ENCODE results near the gene FUT2. TPM values are rescaled to one million over a fixed set of nuclear protein-coding genes. Genes with fewer than 3 reads are reported as not detected.
A peak's percentile ranks its signal among the peaks of the same experiment; 100 is the strongest.

FUT2 gene
- total and polyA plus RNA-seq, 10 of the 15 experiments (the other 5 are each of a cell fraction or from before 2014, with no cell fraction given) = 0.02 to 0.13 (median 0.07) TPM; not detected in 7

DNA sequence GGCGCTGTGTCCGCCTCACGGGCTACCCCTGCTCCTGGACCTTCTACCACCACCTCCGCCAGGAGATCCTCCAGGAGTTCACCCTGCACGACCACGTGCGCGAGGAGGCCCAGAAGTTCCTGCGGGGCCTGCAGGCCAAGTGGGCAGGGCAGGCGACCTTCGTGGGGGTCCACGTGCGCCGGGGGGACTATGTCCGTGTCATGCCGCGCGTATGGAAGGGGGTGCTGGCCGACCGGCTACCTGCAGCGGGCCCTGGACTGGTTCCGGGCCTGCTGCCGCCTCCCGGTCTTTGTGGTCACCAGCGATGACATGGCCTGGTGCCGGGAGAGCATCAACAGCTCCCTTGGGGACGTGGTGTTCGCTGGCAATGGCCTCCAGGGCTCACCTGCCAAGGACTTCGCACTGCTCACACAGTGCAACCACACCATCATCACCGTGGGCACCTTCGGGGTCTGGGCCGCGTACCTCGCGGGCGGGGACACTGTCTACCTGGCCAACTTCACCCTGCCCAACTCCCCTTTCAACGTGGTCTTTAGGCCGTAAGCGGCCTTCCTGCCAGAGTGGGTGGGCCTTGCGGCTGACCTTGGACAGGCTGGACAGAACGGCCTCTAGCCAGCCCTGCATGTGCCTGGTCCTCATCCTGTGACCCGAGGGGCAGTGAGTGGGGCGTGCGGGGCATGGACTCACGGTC is 15.2 kb upstream of the FUT2 start:
- H3K4me2 ChIP-seq (ENCODE audit: control insufficient read depth, insufficient read depth) = no peak overlapping the region
- ATAC-seq (no peak), FAIRE-seq (no peak), DNase-seq (ENCODE audit: low read depth, low spot score) (no peak)
- H3K79me2 ChIP-seq (ENCODE audit: control insufficient read depth, insufficient read depth, low read length) = no peaks in the 10 kb centered on the region
- CTCF ChIA-PET = interaction anchor here (0.7 kb wide), 1 partner anchor 449 kb away, joined by 3 read pairs; no protein-coding TSS in a partner anchor
- TF ChIP-seq GATAD2B (conservative IDR thresholded peaks at IDR 0.05; ENCODE audit: low read depth) (peak; percentile 45; the same call in 1 of the 2 replicates), DPF2 (IDR thresholded peaks at IDR 0.05) (no peak; the same call in 1 of the 2 replicates)
- TF ChIP-seq, protein P1, sequence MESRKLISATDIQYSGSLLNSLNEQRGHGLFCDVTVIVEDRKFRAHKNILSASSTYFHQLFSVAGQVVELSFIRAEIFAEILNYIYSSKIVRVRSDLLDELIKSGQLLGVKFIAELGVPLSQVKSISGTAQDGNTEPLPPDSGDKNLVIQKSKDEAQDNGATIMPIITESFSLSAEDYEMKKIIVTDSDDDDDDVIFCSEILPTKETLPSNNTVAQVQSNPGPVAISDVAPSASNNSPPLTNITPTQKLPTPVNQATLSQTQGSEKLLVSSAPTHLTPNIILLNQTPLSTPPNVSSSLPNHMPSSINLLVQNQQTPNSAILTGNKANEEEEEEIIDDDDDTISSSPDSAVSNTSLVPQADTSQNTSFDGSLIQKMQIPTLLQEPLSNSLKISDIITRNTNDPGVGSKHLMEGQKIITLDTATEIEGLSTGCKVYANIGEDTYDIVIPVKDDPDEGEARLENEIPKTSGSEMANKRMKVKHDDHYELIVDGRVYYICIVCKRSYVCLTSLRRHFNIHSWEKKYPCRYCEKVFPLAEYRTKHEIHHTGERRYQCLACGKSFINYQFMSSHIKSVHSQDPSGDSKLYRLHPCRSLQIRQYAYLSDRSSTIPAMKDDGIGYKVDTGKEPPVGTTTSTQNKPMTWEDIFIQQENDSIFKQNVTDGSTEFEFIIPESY (IDR thresholded peaks at IDR 0.05) = peak; percentile 87; the same call in 1 of the 2 replicates
- SMC1A ChIA-PET (ENCODE audit: uncharacterized antibody, unreplicated experiment) = no interaction called here
- no peaks in the 10 kb centered on the region for H3K9me3 ChIP-seq (replicated peaks; ENCODE audit: control insufficient read depth, insufficient read depth, low read length)
- no peaks in the 10 kb centered on the region for H3K36me3 ChIP-seq (ENCODE audit: control insufficient read depth in 2 of 2, insufficient read depth in 2 of 2, low read length in 1 of 2)
- no peaks in the 10 kb centered on the region for H4K20me1 ChIP-seq (ENCODE audit: control insufficient read depth, insufficient read depth)
- no TSS peak for BruUV-seq (replicated peaks)
- in situ Hi-C loops (cut with MboI) (no loop called here), intact Hi-C loops (cut with micrococcal nuclease; ENCODE audit: unreplicated experiment) (no loop called here)
- no peak overlapping the region for H3K9ac ChIP-seq (ENCODE audit: control insufficient read depth, insufficient read depth, low read length)
- H3K4me1 ChIP-seq (ENCODE audit: control insufficient read depth, insufficient read depth, low read length) = peaks cover 3% of the 10 kb centered on the region; the same call in 1 of the 2 replicates
- RAD21 ChIA-PET (ENCODE audit: unreplicated experiment) = no interaction called here
- WGBS (ENCODE audit: insufficient coverage, insufficient replicate concordance, low lambda C conversion rate, missing lambda C conversion rate) = 73% methylated on average over 43 of the region's 45 CpGs
- POLR2A ChIA-PET = no interaction called here
- no peak overlapping the region for H3K4me3 ChIP-seq
- H3K27ac ChIP-seq (ENCODE audit: control insufficient read depth, insufficient read depth) = no peak overlapping the region
- H2AFZ ChIP-seq (ENCODE audit: control insufficient read depth, low read depth, low read length) = no peak overlapping the region
- H3K27me3 ChIP-seq (replicated peaks in 1 of 2; ENCODE audit: control insufficient read depth in 2 of 2, insufficient read depth in 2 of 2, low read length in 1 of 2) = peaks cover 0 to 2% of the 10 kb centered on the region in 2 experiments; a peak in 2 of 4 replicates

GRCh38 chr19:48681127-48681470 is 14.7 kb upstream of the FUT2 start:
- no peak for FAIRE-seq
- ChIA-PET SMC1A (ENCODE audit: uncharacterized antibody, unreplicated experiment) (no interaction called here), POLR2A (interaction anchor here (0.6 to 0.7 kb wide), 2 partner anchors 101 to 968 kb away, joined by 3 to 5 read pairs; no protein-coding TSS in a partner anchor)
- TF ChIP-seq GATAD2B (conservative IDR thresholded peaks at IDR 0.05; ENCODE audit: low read depth) (peak; percentile 47), EP300 (IDR thresholded peaks at IDR 0.05; ENCODE audit: borderline replicate concordance in 1 of 2, control insufficient read depth in 1 of 2, low read depth in 2 of 2, low read length in 2 of 2) (peak; percentile 37 to 42; a peak in 1 of 4 replicates), CBFB (IDR thresholded peaks at IDR 0.05; ENCODE audit: low read depth) (peak; percentile 54; the same call in 1 of the 2 replicates), IKZF2 (IDR thresholded peaks at IDR 0.05) (peak; percentile 71 to 76; a peak in 2 of 4 replicates), MTA2 (IDR thresholded peaks at IDR 0.05; ENCODE audit: low read depth) (peak; percentile 71; the same call in 1 of the 2 replicates), IKZF1 (conservative IDR thresholded peaks at IDR 0.05) (peak; percentile 94), NR2F1 (conservative IDR thresholded peaks at IDR 0.05) (0 out of 2 replicates have a peak, but pooled peaks have one; percentile 56), FOS (IDR thresholded peaks at IDR 0.05; ENCODE audit: borderline replicate concordance, extremely low read depth, insufficient read length) (no peak), TCF12 (IDR thresholded peaks at IDR 0.05; ENCODE audit: low read depth, low read length) (peak; percentile 73; the same call in 1 of the 2 replicates), JUNB (IDR thresholded peaks at IDR 0.05) (no peak), STAT1 (conservative IDR thresholded peaks at IDR 0.05) (no peak)
- TF ChIP-seq, protein P2, sequence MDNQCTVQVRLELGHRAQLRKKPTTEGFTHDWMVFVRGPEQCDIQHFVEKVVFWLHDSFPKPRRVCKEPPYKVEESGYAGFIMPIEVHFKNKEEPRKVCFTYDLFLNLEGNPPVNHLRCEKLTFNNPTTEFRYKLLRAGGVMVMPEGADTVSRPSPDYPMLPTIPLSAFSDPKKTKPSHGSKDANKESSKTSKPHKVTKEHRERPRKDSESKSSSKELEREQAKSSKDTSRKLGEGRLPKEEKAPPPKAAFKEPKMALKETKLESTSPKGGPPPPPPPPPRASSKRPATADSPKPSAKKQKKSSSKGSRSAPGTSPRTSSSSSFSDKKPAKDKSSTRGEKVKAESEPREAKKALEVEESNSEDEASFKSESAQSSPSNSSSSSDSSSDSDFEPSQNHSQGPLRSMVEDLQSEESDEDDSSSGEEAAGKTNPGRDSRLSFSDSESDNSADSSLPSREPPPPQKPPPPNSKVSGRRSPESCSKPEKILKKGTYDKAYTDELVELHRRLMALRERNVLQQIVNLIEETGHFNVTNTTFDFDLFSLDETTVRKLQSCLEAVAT (IDR thresholded peaks at IDR 0.05) = peak; percentile 72

More at GRCh38 chr19:48681127-48681470, 14.7 kb upstream of the FUT2 start:
- Histone ChIP-seq H3K4me1 (ENCODE audit: control insufficient read depth, insufficient read depth, low read length) (peaks cover 3% of the 10 kb centered on the region; the same call in 1 of the 2 replicates), H3K9ac (ENCODE audit: control insufficient read depth, insufficient read depth, low read length) (no peak overlapping the region), H3K36me3 (ENCODE audit: control insufficient read depth in 2 of 2, insufficient read depth in 2 of 2, low read length in 1 of 2) (no peaks in the 10 kb centered on the region), H2AFZ (ENCODE audit: control insufficient read depth, low read depth, low read length) (no peak overlapping the region), H3K4me3 (no peak overlapping the region), H3K27me3 (replicated peaks in 1 of 2; ENCODE audit: control insufficient read depth in 2 of 2, insufficient read depth in 2 of 2, low read length in 1 of 2) (peaks cover 0 to 2% of the 10 kb centered on the region in 2 experiments; a peak in 2 of 4 replicates), H4K20me1 (ENCODE audit: control insufficient read depth, insufficient read depth) (no peaks in the 10 kb centered on the region), H3K9me3 (replicated peaks; ENCODE audit: control insufficient read depth, insufficient read depth, low read length) (no peaks in the 10 kb centered on the region), H3K4me2 (ENCODE audit: control insufficient read depth, insufficient read depth) (no peak overlapping the region), H3K27ac (ENCODE audit: control insufficient read depth, insufficient read depth) (no peak overlapping the region), H3K79me2 (ENCODE audit: control insufficient read depth, insufficient read depth, low read length) (no peaks in the 10 kb centered on the region)
- ChIA-PET CTCF (interaction anchor here (0.7 kb wide), 1 partner anchor 448 kb away, joined by 3 read pairs; no protein-coding TSS in a partner anchor), RAD21 (ENCODE audit: unreplicated experiment) (no interaction called here)
- WGBS (ENCODE audit: insufficient coverage, insufficient replicate concordance, low lambda C conversion rate, missing lambda C conversion rate) = 14% methylated on average over 7 of the region's 7 CpGs
- ATAC-seq (peak; percentile 67), DNase-seq (ENCODE audit: low read depth, low spot score) (no peak)
- BruUV-seq (replicated peaks) = no TSS peak
- intact Hi-C loops (cut with micrococcal nuclease; ENCODE audit: unreplicated experiment) (no loop called here), in situ Hi-C loops (cut with MboI) (no loop called here)

All from GM12878 (cell line).